MCF 10A (cell line): ENCODE data around the gene AGBL2. TPM values are rescaled to one million over a fixed set of nuclear protein-coding genes. Genes with fewer than 3 reads are reported as not detected.

Source experiments
- BruUV-seq: library from RNA; stranded (reverse); fragments of 400-500 nt; replicated peaks from 2 replicates; lab custom pipeline; 2021; lab: Mats Ljungman, UMichigan
- CTCF ChIA-PET: fragments of 300-600 bp; sonication (Branson Sonifier 250); formaldehyde crosslinking; extraction: SDS; loops from one replicate; lab custom pipeline; 2021; ENCODE audit warnings: antibody characterized with exemption, inconsistent platforms; lab: Yijun Ruan, JAX
- POLR2A ChIA-PET: fragments of 300-600, 350-650 bp; sonication (Branson Sonifier 250); formaldehyde crosslinking; extraction: SDS; loops from one replicate; lab custom pipeline; 2020; ENCODE audit warnings: antibody characterized with exemption, inconsistent platforms; lab: Yijun Ruan, JAX
- DNase-seq: peaks from one replicate; pipeline ENCODE4 v3.0.0-alpha.2; 2018; ENCODE audit not compliant: unreplicated experiment
- H3K27ac Mint-ChIP-seq: one replicate; pipeline ENCODE4 v1.8.0; 2022; ENCODE audit warnings: mild to moderate bottlenecking, low read depth, mixed read lengths; ENCODE audit not compliant: unreplicated experiment
- H3K27me3 Mint-ChIP-seq: one replicate; pipeline ENCODE4 v1.8.0; 2022; ENCODE audit warnings: mixed read lengths; ENCODE audit not compliant: insufficient read depth, unreplicated experiment
- H3K36me3 Mint-ChIP-seq: one replicate; pipeline ENCODE4 v1.8.0; 2022; ENCODE audit warnings: mild to moderate bottlenecking, moderate library complexity, mixed read lengths; ENCODE audit not compliant: insufficient read depth, unreplicated experiment
- H3K4me1 Mint-ChIP-seq: one replicate; pipeline ENCODE4 v1.8.0; 2022; ENCODE audit warnings: mixed read lengths; ENCODE audit not compliant: insufficient read depth, unreplicated experiment
- H3K4me3 Mint-ChIP-seq: one replicate; pipeline ENCODE4 v1.8.0; 2022; ENCODE audit warnings: mild to moderate bottlenecking, moderate library complexity, mixed read lengths; ENCODE audit not compliant: unreplicated experiment
- H3K9me3 Mint-ChIP-seq: one replicate; pipeline ENCODE4 v1.8.0; 2022; ENCODE audit warnings: mixed read lengths; ENCODE audit not compliant: unreplicated experiment
- CTCF ChIP-seq: fragments of 200-600 bp; IDR thresholded peaks from one replicate; pipeline ENCODE4 v1.8.0; 2022; ENCODE audit warnings: antibody characterized with exemption, mild to moderate bottlenecking; ENCODE audit not compliant: unreplicated experiment
- intact Hi-C: fragments of 100-400 bp; cut with micrococcal nuclease; formaldehyde crosslinking; loops from 2 replicates; pipeline ENCODE4 v1.14.1; 2022
- total RNA-seq: library from RNA; stranded (reverse); gene quantifications from 2 replicates; pipeline ENCODE4 v1.2.3, GENCODE V29; 2022

Gene AGBL2
- total RNA-seq, 1 experiment from 2014 or later = 1.2 TPM

- Mint-ChIP-seq H3K4me1 (peaks cover 8% of the 10 kb centered on the region), H3K9me3 (no peaks in the 10 kb centered on the region), H3K27me3 (no peaks in the 10 kb centered on the region), H3K27ac (no peak overlapping the region), H3K4me3 (no peak overlapping the region), H3K36me3 (peaks cover 100% of the 10 kb centered on the region)
- no TSS peak for BruUV-seq
- no peak for TF ChIP-seq CTCF
- ChIA-PET CTCF (interaction anchor here (0.7 to 0.9 kb wide), 3 partner anchors 10 to 251 kb away, joined by 3 to 6 read pairs (median 3); no protein-coding TSS in a partner anchor), POLR2A (interaction anchor here (0.9 to 1.0 kb wide), 2 partner anchors 11 to 13 kb away, joined by 3 to 4 read pairs; partner anchors contain the start of gene AGBL2)
- intact Hi-C loops = no loop called here
- no peak for DNase-seq
These were observed 10.9 kb upstream of the AGBL2 start for GRCh38 chr11:47726118-47726442.

- POLR2A ChIA-PET = interaction anchor here (0.6 to 1.5 kb wide), 5 partner anchors 10 to 215 kb away, joined by 3 to 4 read pairs (median 3); partner anchors contain the start of gene AGBL2
- BruUV-seq = no TSS peak
- H3K27ac Mint-ChIP-seq = no peak overlapping the region
These were observed 10.4 kb upstream of the AGBL2 start for GRCh38 chr11:47725442-47726117.

GRCh38 chr11:47724041-47724729 is 9.0 kb upstream of the AGBL2 start:
- TF ChIP-seq CTCF = no peak
- ChIA-PET POLR2A (interaction anchor here (1.5 kb wide), 1 partner anchor 42 kb away, joined by 4 read pairs; no protein-coding TSS in a partner anchor), CTCF (interaction anchor here (0.6 kb wide), 1 partner anchor 78 kb away, joined by 3 read pairs; no protein-coding TSS in a partner anchor)
- peak overlapping the region; percentile 74 for H3K27ac Mint-ChIP-seq
- BruUV-seq = no TSS peak
- H3K36me3 Mint-ChIP-seq = peaks cover 100% of the 10 kb centered on the region
- intact Hi-C loops = loop anchor here (5.0 kb wide), 1 partner anchor 82 kb away; the partner anchor contains the start of gene MTCH2
- H3K4me3 Mint-ChIP-seq = no peak overlapping the region
- H3K9me3 Mint-ChIP-seq = no peaks in the 10 kb centered on the region
- peaks cover 8% of the 10 kb centered on the region for H3K4me1 Mint-ChIP-seq
- peak; percentile 88 for DNase-seq
- H3K27me3 Mint-ChIP-seq = no peaks in the 10 kb centered on the region

More at GRCh38 chr11:47725442-47726117, 10.4 kb upstream of the AGBL2 start:
- intact Hi-C loops = no loop called here
- no peak for TF ChIP-seq CTCF
- Mint-ChIP-seq H3K36me3 (peaks cover 100% of the 10 kb centered on the region), H3K4me1 (peaks cover 8% of the 10 kb centered on the region), H3K27me3 (no peaks in the 10 kb centered on the region), H3K9me3 (no peaks in the 10 kb centered on the region), H3K4me3 (no peak overlapping the region)
- DNase-seq = no peak
- CTCF ChIA-PET = interaction anchor here (0.8 to 0.9 kb wide), 2 partner anchors 28 to 251 kb away, joined by 3 to 6 read pairs; no protein-coding TSS in a partner anchor

- H3K36me3 Mint-ChIP-seq = peaks cover 100% of the 10 kb centered on the region
- H3K4me1 Mint-ChIP-seq = peaks cover 8% of the 10 kb centered on the region
- H3K9me3 Mint-ChIP-seq = no peaks in the 10 kb centered on the region
- no peak for DNase-seq
- no peak for TF ChIP-seq CTCF
- no TSS peak for BruUV-seq
- CTCF ChIA-PET = interaction anchor here (0.6 kb wide), 1 partner anchor 133 kb away, joined by 3 read pairs; no protein-coding TSS in a partner anchor
- no peaks in the 10 kb centered on the region for H3K27me3 Mint-ChIP-seq
- POLR2A ChIA-PET = no interaction called here
- no peak overlapping the region for H3K4me3 Mint-ChIP-seq
- no peak overlapping the region for H3K27ac Mint-ChIP-seq
- intact Hi-C loops = loop anchor here (5.0 kb wide), 1 partner anchor 81 kb away; the partner anchor contains the start of gene MTCH2
These were observed 7.9 kb upstream of the AGBL2 start for GRCh38 chr11:47723041-47723440.
